ENCODE measurements around the gene GPR61.

- TF ChIP-seq FOXM1 (IDR thresholded peaks at IDR 0.05; ENCODE audit: borderline replicate concordance) (no peak), ZNF384 (IDR thresholded peaks at IDR 0.05) (no peak), FOXK2 (IDR thresholded peaks at IDR 0.05) (no peak), ELF4 (IDR thresholded peaks at IDR 0.05) (no peak), SP1 (IDR thresholded peaks at IDR 0.05) (no peak), L3MBTL2 (conservative IDR thresholded peaks at IDR 0.05) (no peak), CTBP1 (IDR thresholded peaks at IDR 0.05; ENCODE audit: borderline replicate concordance) (no peak), SUZ12 (IDR thresholded peaks at IDR 0.05) (no peak)
Observed at GRCh38 chr1:109595531-109595930, 55.9 kb downstream of the GPR61 start.
